Pericardium fibroblast (primary cell): Measurements from ENCODE around the gene MAPK13. TPM values are rescaled to one million over a fixed set of nuclear protein-coding genes. Genes with fewer than 3 reads are reported as not detected.

Experiments
- total RNA-seq: library from RNA; depleted of rRNA; stranded (reverse); fragments of >200 nt; gene quantifications from 2 replicates; pipeline ENCODE4 v1.2.3, GENCODE V29; 2015

The MAPK13 gene
- 2.9 and 5.4 TPM in 2 replicates for total RNA-seq

GRCh38 chr6:36129941-36130666 lies at the start of gene MAPK13:
MAPK13 (plus strand) TSS chr6:36130513; CDS start chr6:36130583, 70 bp downstream.

Other genes with a start within 250 kb of the MAPK13 start
- gene SRPK1, start 209.4 kb upstream of the MAPK13 start, total RNA-seq = 20.3 and 27.2 TPM in 2 replicates
- gene SLC26A8, start 105.9 kb upstream of the MAPK13 start, total RNA-seq = not detected in 2 replicates
- 32.0 and 36.6 TPM in 2 replicates for gene MAPK14, start 102.7 kb upstream of the MAPK13 start, total RNA-seq
- gene BRPF3, start 66.2 kb downstream of the MAPK13 start, total RNA-seq = 8.9 and 11.4 TPM in 2 replicates
- gene PNPLA1, start 139.5 kb downstream of the MAPK13 start, total RNA-seq = not detected in 2 replicates
- not detected in 2 replicates for gene BNIP5, start 206.4 kb downstream of the MAPK13 start, total RNA-seq